Ovary (tissue), 3 donors: ENCODE measurements around the gene GTF2F1.

Experiments
- EP300 ChIP-seq: sonication (generic); formaldehyde crosslinking; IDR thresholded peaks from one replicate; pipeline ENCODE4 v1.6.1; 2017; ENCODE audit warnings: antibody characterized with exemption
- POLR2A ChIP-seq: fragments of 450-650 bp; IDR thresholded peaks from one replicate; pipeline ENCODE4 v1.6.1; 2017; ENCODE audit warnings: antibody characterized with exemption, mild to moderate bottlenecking, moderate library complexity
- TF ChIP-seq, protein P1 (sequence below), 3 donors: fragments of 450-650 bp in 2 of 3; fragments of 200-600 bp in 1 of 3; IDR thresholded peaks; one replicate each; pipeline versions ENCODE4 v1.5.1 to v1.8.0; 2016 to 2022; ENCODE audit warnings: antibody characterized with exemption in 3 of 3, mild to moderate bottlenecking in 1 of 3
- donor health status: DM: no; HTN: no; CAD: no.

DNA sequence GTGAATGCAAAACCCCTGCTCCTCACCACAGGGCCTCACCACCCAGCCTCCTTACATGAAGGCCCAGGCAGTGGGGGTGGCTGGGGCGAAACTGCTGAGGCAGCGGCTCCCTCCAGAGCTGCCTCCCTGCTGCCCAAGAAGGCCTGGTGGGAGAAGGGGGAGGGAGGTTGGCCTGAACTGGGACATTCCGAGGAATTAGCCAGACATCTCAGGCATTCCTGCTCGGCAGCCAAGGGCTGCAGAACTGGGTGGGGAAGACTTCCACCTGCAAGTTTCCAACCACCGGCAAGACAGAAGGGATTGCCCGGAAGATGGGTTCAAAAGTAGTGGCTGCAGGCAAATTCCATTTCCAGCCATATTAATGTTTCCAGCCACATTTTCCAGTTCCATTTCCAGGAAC, 14.9 kb downstream of the GTF2F1 start:
- TF ChIP-seq, protein P1, sequence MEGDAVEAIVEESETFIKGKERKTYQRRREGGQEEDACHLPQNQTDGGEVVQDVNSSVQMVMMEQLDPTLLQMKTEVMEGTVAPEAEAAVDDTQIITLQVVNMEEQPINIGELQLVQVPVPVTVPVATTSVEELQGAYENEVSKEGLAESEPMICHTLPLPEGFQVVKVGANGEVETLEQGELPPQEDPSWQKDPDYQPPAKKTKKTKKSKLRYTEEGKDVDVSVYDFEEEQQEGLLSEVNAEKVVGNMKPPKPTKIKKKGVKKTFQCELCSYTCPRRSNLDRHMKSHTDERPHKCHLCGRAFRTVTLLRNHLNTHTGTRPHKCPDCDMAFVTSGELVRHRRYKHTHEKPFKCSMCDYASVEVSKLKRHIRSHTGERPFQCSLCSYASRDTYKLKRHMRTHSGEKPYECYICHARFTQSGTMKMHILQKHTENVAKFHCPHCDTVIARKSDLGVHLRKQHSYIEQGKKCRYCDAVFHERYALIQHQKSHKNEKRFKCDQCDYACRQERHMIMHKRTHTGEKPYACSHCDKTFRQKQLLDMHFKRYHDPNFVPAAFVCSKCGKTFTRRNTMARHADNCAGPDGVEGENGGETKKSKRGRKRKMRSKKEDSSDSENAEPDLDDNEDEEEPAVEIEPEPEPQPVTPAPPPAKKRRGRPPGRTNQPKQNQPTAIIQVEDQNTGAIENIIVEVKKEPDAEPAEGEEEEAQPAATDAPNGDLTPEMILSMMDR (IDR thresholded peaks at IDR 0.05), result no peak
- TF ChIP-seq EP300 (no peak), POLR2A (no peak)
